UCSD-AML1 (cell line): ENCODE data around the gene RESP18.
A peak's percentile ranks its signal among the peaks of the same experiment; 100 is the strongest.

Source experiments
- DNase-seq: peaks from one replicate; lab custom pipeline; 2025; ENCODE audit not compliant: unreplicated experiment; lab: John Stamatoyannopoulos, UW

Gene RESP18

GRCh38 chr2:219332542-219332941 lies at the start of gene RESP18:
TSS of gene RESP18 (minus strand) at chr2:219332744.
- no peak for DNase-seq

GRCh38 chr2:219381448-219381847 lies 48.9 kb upstream of the RESP18 start:
- no peak for DNase-seq

- DNase-seq = no peak
These were observed 48.4 kb upstream of the RESP18 start for GRCh38 chr2:219380926-219381325.

- no peak for DNase-seq
These were observed 45.8 kb upstream of the RESP18 start for GRCh38 chr2:219378163-219378851.

- DNase-seq = no peak
These were observed 36.9 kb upstream of the RESP18 start for GRCh38 chr2:219369447-219369861.

- no peak for DNase-seq
These were observed 36.2 kb upstream of the RESP18 start for GRCh38 chr2:219368690-219369191.

GRCh38 chr2:219362524-219363164 lies 30.1 kb upstream of the RESP18 start:
- no peak for DNase-seq

- no peak for DNase-seq
These were observed 29.5 kb upstream of the RESP18 start for GRCh38 chr2:219362072-219362471.

GRCh38 chr2:219358170-219359075 lies 25.9 kb upstream of the RESP18 start:
- DNase-seq = no peak

DNA sequence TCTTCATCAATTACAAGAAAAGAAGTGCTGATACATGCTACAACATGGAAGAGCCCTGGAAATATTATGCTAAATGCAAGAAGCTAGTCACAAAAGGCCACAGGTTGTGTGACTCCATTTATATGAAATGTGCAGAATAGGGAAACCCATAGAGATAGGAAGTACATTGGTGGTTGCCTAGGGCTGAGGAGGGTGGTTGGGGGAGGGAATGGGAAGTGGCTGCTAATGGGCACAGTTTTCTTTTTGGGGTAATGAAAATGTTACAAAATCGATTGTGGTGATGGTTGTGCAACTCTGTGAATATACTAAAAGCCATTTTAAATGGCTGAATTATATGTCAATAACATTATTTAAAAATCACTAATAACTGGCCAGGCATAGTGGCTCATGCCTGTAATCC lies 24.3 kb upstream of the RESP18 start:
- no peak for DNase-seq

DNA sequence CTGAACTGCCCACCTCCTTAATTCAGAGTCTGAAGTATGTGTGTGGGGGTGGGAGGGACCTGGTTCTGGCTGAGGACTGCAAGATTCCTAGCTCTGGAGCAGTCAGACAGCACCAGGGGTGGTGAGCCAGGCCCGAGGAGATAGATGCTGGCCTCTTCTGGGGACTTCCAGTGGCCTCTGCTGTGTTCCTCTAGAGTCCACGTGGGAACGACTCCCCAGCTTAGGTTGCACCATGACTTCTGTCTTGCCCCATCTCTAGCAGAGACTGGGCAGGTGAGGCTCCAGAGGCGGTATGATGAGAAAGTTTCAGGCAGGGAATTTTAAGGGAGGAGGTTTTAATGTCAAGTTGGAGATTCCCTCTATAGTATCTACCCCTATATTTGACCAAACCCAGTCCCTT lies 22.0 kb upstream of the RESP18 start:
- DNase-seq = no peak

- DNase-seq = no peak
These were observed 20.6 kb upstream of the RESP18 start for GRCh38 chr2:219353129-219353528.

DNA sequence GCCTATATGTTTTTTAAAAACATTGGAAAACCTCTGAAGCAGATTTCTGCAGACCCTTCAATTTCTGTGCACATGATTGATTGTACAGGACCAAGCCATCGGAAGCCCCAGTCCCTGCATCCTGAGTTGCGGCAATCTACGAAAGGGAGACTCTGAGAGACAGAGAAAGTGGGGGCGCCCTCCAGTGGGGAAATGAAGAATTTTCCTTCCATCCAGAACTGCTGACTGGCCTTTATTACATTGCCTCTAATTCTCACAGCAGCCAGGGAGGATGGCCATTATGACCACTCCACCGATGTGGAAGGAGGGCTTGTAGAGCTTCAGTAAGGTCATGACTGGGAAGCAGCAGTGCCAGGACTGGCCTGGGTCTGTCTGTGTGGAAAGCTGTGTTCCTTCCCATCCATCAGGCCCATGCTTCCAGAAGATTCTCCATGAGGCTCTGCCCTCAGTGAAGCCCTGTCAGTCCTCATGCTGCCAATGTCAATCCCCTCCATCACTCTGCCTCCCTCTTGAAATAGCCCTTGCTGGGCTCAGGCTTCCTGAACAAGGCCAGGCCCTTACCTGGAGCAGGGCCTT lies 20.0 kb upstream of the RESP18 start:
- peak; percentile 65 for DNase-seq

- DNase-seq = no peak
These were observed 18.2 kb upstream of the RESP18 start for GRCh38 chr2:219350710-219351221.

DNA sequence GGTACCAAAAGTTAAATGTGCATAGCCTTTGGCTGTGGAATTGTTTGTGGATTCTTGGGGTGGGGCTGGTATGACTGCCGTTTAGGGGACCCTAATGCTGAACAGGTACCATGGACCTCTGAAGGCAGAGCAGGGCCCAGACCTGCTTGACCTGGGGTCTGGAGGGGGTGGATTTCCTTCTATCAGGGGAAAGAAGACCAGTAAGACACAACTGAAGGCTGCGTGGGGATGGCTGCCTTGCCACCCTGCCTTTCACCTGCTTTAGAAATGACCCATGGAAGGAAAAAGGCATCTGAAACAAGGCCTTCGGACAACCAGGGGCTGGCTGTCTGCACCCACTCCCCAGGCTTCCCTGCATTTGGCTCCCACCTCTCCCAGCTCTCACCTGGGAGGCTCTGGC lies 17.7 kb upstream of the RESP18 start:
- no peak for DNase-seq

- no peak for DNase-seq
These were observed 12.3 kb upstream of the RESP18 start for GRCh38 chr2:219344751-219345430.

GRCh38 chr2:219335373-219335786 lies 2.8 kb upstream of the RESP18 start:
- no peak for DNase-seq

DNA sequence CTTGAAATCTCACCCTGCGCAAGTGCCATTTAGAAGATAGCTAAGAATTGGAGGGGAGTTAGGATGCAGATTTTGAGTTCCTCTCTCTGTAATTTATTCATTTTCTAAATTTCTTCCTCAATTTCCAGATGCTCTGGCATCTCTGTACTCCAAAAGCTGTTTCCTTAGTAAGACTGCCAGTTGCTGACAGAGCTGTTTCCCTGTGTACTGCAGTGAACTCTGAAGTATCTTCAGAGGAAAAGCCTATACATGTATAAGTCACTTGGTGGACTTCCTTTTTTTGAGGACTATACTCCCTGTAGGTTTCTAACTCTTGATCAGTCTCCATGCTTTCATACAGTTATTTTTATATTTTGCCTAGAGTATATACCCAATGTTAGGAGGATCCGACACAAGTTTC lies 1.5 kb upstream of the RESP18 start:
- DNase-seq = no peak

GRCh38 chr2:219331560-219332213 lies 857 bp downstream of the RESP18 start:
- no peak for DNase-seq

GRCh38 chr2:219327719-219328118 lies 4.8 kb downstream of the RESP18 start:
- no peak for DNase-seq
